Activated naive CD8-positive, alpha-beta T cell treated with anti-CD3 and anti-CD28 coated beads, Interleukin-2, amount 50 U/mL, for 16 hours (primary cell): ENCODE measurements around the gene HCFC1R1.
"Not testable (repeated sequence)": the region's sequence is repeated elsewhere in the genome, so short reads cannot be mapped to it uniquely, and the experiment has no call there.

Source experiments
- DNase-seq: peaks from one replicate; pipeline ENCODE4 v3.0.0-alpha.2; 2020; ENCODE audit warnings: low read depth, low spot score

HCFC1R1 gene

DNA sequence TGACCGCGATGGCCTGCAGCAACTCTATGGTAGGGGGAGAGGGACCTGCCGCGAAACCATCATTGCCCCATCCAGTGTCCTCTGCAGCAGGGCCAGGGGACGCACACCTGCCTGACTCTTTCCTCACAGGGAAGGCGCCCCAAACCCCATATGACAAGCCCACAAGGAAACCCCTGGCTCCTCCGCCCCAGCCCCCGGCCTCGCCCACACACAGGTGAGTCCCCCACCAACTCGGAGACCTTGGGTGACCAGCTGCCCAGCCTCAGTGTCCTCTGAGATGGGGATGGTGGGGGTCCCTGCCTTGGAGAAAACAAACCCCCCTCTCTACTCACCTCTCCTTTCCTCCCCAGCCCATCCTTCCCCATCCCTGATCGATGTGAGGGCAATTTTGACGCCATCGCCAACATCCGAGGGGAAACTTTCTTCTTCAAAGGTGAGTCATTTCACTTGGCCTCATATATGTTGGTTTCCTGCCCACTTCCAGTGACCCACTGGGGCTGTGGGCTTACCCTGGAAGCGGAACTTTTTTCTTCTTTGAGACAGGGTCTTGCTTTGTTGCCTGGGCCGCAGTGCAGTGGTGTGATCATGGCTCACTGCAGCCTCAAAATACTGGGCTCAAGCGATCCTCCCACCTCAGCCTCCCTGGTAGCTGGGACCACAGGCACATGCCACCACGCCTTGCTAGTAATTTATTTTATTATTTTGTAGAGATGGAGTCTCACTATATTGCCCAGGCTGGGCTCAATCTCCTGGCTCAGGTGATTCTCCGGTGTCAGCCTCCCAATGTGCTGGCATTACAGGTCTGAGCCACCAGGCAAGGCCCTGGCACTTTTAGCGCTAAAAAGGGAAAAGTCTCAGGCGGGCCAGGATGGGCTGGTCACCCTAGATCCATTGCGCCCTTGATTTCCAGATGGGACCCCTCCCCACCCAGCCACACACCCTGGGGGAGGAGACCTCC is 33.7 kb upstream of the HCFC1R1 start:
- DNase-seq, result no peak

DNA sequence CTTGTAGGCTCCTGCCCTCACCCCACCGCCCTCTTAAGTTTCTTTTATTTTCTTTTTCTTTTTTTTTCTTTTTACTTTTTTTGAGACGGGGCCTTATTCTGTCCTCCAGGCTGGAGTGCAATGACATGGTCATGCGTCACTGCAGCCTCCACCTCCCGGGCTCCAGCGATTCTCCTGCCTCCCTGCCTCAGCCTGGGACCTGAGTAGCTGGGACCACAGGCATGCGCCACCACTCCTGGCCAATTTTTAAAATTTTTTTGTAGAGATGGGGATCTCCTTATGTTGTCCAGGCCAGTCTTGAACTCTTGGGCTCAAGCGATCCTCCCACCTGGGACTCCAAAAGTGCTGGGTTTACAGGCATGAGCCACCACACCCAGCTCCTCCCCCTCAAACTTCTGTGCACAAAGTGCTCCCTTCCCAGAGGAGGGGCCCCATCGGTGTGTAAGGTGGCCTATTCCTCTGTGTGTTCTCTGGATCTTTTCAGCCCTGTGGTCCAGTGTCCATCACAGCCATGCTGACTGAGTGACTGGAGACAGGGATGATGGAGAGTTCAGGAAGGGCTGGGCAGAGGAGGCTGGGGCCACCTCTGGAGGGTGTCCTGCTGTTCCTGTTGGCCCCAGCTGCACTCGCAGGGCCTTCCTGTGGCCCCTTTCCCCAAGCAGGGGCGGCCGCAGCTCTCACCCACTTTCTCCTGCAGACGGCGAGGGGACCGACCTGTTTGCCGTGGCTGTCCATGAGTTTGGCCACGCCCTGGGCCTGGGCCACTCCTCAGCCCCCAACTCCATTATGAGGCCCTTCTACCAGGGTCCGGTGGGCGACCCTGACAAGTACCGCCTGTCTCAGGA is 32.8 kb upstream of the HCFC1R1 start:
- DNase-seq, result no peak

DNA sequence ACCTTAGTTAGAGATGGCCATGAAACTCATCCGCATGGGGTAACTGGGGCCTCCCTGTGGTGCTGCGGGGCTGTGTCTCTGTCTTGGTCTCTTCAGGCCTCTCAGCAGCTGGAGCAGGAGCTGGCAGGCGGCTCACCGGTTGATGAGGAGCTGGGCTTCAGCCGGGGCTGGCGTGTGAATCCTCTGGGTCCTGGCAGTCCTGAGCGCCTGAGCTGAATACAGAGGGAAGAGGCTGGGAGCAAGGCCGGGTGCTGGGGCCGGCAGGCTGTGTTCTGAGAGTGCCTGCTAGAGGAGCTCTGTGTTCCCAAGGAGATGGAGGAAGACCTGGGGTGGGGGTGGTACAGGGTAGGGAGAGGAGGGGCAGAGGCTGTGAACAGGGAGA is 32.0 kb upstream of the HCFC1R1 start:
- DNase-seq, result not testable (repeated sequence)

DNA sequence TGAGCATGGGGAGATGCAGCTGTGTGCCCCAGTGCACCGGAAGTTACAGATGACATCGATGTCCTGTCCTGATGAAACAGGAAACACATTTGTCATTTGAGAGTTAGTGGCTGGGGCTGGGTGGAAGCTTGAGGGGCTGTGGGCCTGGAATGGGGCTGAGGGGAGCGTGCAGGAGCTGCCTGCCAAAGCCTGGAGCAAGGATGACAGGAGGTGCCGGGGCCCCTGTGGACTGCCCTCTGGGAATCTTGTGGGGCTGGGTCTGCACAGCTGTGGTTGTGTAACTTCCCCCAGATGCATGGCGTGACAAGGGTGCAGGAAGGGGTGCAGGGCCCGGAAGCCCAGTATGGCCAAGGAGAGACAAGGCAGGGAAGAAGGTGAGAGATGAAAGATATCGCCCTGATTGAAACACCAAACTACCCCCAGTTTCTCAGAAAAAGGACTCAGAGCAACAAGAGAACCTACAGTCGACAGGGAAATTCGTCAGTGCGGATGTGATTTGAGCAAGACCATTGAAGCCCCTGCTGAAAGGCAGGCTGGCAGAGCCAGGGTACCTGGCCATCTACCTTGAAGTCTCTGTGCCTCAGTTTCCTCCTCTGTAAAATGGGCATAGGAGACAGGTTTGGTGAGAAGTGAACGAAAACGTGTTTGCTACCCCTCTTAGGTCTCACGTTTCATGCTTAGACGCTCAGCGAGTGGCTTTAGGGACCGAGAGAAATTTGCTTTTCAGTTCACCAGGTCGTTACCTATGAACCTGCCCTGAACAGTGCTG is 31.4 kb upstream of the HCFC1R1 start:
- DNase-seq, result no peak

DNA sequence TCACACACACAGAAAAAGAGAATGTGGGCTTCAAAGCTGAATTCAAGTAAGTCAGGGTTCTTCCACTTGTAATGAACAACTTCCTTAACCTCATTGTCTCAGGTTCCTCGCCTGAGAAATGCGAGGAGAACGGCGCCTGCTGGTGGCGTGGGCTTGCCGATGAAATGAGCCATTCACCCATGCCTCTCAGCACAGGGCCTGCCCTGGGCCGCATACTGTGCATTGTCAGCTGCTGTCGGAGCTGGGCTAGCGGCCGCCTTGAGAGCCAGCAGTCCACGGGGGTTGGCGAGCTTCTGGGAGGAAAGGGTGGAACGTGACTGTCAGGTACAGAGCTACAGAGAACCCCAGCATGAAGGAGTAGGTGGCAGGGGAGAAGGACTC is 29.6 kb upstream of the HCFC1R1 start:
- not testable (repeated sequence) for DNase-seq

DNA sequence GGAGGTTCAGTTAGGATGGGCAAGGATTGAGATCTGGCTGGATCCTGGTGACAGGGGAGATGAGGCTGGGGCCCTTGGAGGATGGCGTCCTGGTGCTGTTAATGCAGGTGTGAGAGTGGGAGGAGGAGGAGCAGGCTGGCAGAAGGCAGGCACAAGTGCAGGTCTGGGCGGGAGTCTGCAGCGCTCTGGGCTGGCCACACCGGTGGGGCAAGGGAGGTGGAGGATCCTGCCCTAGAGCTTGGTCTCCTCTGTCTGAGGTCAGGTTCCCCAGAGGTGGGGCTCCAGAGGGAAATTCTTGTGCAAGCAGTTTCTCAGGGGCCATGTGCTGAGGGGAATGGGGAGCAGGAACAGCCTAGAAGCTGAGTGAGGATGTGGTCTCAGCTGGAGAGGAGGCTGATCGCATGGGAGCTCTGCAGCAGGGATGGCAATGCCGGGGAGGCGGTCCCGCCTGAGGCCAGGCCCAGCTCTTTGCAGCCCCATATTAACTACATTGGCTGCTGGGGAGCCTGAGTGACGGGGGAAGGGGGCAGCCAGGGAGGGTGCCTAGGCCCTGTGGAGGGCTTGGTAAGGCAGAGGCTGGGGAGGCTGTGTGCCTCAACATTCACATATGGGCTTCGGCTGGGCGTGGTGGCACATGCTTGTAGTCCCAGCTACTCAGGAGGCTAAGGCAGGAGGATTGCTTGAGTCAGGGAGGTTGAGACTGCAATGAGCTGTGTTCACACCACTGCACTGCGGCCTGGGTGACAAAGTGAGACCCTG is 29.0 kb upstream of the HCFC1R1 start:
- not testable (repeated sequence) for DNase-seq

DNA sequence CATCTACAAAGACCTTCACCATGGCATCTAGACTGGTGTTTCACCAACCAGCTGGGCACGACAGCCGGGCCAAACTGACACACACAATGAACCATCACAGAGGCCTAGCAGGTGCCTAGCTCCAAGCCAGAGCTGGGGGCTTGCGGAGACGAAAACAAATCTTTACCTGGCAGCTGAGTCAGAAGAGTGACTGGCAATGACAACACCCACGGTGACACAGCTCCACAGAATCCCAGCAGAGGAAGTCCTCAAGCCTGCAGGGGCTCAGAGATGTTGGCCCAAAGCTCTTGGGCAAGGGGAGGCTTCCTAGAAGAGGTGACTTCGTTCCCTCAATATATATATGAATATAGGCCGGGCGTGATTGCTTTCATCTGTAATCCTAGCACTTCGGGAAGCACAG is 27.8 kb upstream of the HCFC1R1 start:
- DNase-seq, result no peak

DNA sequence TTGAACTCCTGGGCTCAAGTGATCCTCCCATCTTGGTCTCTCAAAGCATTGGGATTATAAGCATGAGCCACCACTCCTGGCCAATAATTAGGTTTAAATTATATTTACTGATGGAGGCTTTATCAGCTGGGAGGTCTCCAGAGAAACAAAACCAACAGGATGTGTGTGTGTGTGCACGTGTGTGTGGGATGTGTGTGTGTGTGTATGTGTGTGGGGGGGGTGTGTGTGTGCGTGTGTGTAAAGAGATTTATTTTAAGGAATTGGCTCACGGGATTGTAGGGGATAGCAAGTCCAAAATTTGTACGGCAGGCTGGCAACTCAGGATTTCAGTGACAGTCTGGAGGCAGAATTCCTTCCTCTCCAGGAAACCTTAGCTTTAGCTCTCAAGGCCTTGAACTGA is 27.3 kb upstream of the HCFC1R1 start:
- DNase-seq, result no peak

DNA sequence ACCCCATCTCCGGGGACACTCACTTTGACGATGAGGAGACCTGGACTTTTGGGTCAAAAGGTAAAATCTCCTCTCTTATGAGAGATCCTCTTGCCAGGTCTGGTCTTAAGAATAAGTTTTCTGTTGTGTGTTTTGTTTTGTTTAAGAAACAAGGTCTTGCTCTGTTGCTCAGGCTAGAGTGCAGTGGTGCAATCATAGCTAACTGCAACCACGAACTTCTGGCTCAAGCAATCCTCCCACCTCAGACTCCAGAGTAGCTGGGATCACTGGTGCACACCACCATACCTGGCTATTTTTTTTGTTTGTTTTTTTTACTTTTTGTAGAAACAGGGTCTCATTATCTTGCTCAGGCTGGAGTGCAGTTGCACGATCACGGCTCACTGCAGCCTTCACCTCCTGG is 26.7 kb upstream of the HCFC1R1 start:
- no peak for DNase-seq

DNA sequence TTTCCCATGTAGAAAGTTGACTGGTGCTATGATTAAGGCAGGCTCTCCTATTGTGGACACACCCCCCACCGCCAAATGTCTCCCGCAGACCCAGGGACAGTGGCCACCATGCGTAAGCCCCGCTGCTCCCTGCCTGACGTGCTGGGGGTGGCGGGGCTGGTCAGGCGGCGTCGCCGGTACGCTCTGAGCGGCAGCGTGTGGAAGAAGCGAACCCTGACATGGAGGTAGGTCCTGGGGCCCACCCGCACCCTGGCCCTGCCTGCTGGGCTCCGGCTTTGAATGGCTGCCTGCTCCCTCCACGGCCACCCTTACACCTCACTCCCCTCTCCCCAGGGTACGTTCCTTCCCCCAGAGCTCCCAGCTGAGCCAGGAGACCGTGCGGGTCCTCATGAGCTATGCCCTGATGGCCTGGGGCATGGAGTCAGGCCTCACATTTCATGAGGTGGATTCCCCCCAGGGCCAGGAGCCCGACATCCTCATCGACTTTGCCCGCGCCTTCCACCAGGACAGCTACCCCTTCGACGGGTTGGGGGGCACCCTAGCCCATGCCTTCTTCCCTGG is 26.3 kb upstream of the HCFC1R1 start:
- DNase-seq, result no peak

DNA sequence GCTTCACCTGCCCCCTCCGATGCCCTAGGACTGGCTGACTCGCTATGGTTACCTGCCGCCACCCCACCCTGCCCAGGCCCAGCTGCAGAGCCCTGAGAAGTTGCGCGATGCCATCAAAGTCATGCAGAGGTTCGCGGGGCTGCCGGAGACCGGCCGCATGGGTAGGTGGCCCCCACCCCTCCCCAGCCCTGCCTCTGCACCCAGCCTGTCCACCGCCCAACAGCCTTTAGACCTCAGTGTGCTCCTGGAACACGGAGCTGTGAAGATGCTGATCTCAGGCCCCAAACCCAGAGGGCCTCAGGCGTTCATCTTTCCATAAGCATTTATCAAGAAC is 23.6 kb upstream of the HCFC1R1 start:
- DNase-seq, result no peak

DNA sequence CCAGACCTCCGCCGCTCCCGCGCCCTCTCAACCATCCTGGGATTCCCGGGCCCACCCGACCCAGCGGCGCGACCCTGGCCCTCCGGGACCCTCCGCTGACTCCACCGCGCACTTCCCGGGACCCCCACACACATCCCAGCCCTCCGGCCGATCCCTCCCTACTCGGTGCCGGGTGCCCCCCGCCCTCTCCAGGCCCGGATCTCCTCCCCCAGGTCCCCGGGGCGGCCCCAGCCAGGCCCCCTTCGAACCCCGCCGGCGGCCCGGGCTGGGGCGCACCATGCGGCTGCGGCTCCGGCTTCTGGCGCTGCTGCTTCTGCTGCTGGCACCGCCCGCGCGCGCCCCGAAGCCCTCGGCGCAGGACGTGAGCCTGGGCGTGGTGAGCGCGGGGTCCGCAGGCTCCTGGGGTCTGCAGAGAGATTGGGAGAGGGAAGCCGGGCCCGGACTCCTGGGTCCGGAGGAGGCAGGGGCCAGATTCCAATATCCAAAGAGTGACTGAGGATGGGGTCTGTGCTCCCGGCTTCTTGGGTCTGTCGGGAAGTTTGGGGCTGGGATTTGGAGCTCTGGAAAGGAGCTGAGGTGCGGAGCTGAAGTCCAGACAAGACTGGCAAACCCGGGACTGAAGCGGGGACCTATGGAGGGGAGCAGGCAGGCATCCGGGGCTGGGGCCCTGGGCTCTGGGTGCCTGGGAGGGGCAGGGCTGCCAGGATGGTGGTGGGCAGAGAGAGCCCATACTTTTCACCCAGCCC is 23.1 kb upstream of the HCFC1R1 start:
- no peak for DNase-seq

DNA sequence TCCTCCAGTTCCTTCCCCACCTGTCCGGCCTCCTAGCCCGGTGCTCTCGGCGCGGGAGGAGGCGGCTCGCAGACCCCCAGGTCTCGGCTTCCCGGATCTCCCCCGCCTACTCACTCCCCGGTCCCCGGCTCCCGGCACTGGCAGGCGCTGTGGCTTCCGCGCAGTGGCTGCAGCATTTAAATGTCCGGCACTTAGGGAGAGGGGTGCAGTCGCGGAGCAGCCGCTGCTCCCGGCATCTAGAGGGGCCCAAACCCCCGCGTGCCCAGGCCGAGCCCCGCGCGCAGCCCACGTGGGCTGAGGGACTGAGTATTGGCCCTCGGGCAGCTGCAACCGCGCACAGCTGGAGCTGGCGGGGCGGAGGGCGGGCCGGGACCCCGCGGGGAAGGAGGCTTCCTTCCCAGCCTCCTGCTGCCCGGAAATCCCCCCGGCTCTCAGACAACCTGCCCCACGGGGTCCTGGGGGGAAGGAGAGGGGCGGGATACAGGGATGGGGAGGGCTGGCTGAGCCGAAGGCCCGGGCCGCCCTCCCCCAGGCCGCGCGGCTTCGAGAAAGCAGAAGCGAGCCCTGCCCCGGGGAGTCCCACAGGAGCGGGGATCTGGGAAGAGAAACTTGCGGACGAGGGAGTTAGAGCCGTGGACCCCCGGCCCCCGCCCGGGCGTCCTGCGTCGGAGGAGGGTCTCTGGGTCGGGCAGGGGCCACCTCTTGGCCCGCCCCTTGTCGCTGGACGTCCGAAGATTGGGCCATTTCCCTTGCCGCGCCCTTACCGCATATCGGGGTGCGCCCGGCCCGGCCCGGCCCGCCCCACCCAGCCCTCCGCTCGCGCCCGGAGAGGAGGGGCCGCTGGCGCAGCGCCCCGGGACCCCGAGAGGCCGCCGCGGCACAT is 22.3 kb upstream of the HCFC1R1 start, which contains the start of gene MMP25:
Gene MMP25 (plus strand): TSS at position 804 of the 883 bp plus-strand sequence. CDS start 357 bp downstream, outside the sequence.
- DNase-seq, result no peak

DNA sequence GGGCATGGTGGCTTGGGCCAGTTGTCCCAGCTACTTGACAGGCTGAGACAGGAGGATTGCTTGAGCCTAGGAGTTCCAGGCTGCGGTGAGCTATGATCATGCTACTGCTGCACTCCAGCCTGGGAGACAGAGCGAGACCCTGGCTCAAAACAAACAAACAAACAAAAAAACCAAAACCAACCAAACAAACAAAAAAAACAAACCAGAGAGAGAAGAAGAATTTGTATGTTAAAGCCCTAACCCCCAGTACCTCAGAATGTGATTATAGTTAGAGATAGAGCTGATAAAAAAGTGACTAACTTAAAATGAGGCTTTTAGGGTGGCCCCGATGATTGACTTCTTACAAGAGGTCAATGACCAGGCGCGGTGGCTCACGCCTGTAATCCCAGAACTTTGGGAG is 21.0 kb upstream of the HCFC1R1 start:
- DNase-seq, result no peak

DNA sequence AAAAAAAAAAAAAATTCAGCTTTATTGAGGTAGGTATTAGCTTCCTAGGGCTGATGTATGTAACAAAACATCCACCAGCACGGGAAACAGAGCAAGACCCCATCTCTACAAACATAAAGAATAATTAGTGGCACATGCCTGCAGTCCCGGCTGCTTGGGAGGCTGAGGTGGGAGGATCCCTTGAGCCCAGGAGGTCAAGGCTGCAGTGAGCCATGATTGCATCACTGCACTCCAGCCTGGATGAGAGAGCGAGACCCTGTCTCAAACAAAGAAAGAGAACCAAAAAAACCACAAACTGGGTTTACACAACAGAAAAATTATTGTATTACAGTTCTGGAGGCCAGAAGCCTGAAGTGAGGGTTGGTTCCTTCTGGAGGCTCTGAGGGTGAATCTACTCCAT is 18.6 kb upstream of the HCFC1R1 start:
- no peak for DNase-seq

DNA sequence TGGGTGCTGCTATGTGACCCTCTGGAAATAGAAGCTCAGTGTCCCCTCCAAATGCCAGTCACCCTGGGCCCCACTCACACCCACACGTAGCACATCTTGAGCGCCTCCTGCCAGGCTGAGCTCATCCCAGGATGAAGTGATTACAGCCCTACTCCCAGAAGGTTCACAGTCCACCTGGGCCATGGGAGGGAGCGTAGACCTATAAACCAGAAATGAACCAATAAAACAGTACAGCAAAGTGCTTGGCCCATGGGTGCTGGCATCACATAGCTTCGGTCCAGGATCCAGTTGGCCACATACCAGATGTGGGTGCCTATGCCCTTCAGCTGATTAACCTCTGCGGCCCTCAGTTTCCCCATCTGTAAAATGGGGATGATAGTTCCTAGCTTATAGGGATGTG is 15.2 kb upstream of the HCFC1R1 start:
- no peak for DNase-seq

DNA sequence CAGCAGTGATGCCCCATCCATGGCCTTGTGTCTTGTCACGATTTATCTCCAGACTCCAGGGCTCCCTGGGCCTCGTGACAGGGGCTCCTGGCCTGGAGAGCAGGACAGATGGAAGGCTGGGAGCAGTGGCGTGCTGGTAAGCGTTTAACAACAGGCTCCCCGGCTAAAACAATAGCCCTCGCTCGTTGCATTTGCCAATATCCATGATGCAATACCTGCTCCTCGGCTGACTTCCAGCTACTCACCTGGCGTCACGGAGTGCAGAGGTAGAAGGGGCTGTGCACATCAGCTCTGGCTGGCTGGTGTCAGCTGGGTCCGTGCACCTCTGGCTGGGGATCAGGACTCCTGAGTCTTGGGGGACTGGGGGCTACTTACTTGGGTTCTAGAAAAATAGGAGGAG is 14.5 kb upstream of the HCFC1R1 start:
- DNase-seq, result no peak

DNA sequence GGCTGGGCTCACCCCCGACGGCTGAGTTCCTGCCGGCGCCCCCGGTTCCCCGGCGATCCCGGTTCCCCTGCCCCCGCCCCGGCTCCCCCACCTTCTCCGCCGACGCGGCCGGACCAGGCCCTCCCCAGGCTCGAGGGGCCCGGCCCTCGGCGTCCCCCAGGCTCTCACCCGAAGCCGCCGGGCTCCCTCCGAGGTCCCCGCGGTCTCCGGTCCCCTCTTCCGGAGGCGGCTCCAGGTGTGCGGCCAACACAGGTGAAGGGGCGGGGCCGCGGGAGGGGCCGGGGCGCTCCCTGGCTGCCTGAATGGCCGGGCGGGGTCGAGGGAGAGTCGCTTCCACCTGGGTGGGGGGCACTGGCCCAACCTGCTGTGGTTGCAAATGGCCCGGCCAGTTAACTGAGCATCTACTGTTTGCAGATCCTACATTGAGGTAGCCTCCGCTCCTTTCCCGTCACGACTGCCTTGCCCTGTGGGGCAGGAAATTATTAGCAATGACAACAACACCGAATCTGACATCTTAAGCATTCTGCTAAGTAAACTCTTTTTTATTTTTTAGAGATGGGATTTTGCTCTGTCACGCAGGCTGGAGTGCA is 13.1 kb upstream of the HCFC1R1 start, which contains the start of gene BICDL2:
Gene BICDL2 (minus strand): TSS at position 219 of the 590 bp plus-strand sequence. CDS start 1,448 bp downstream, outside the sequence.
- DNase-seq, result no peak
